IMR-90 (cell line): Measurements from ENCODE around the gene SLC9A3. TPM values are rescaled to one million over a fixed set of nuclear protein-coding genes. Genes with fewer than 3 reads are reported as not detected.

Experiments used
- ATAC-seq: fragments of 200-7000 bp; cut with Tn5 transposase; 2 replicates; pipeline ENCODE4 v1.9.1; 2020; ENCODE audit warnings: low read depth, mild to moderate bottlenecking, moderate library complexity
- BruUV-seq: library from RNA; stranded (reverse); fragments of 400-500 nt; replicated peaks from 2 replicates; lab custom pipeline; 2021; lab: Mats Ljungman, UMichigan
- CTCF ChIA-PET: fragments of 300-600 bp; formaldehyde crosslinking; extraction: SDS; loops from one replicate; lab custom pipeline; 2021; ENCODE audit warnings: antibody characterized with exemption; lab: Yijun Ruan, JAX
- POLR2A ChIA-PET: fragments of 300-600 bp; sonication (Branson Sonifier 250); formaldehyde crosslinking; loops from one replicate; lab custom pipeline; 2022; ENCODE audit warnings: antibody characterized with exemption; ENCODE audit not compliant: unreplicated experiment; lab: Charles Lee
- DNase-seq: peaks from one replicate; pipeline ENCODE4 v3.0.0; 2013
- H2AFZ ChIP-seq: replicated peaks from 2 replicates; pipeline ENCODE3; 2013; ENCODE audit warnings: low read length, mild to moderate bottlenecking; ENCODE audit not compliant: poor library complexity
- H2AK5ac ChIP-seq: 2 replicates; pipeline ENCODE4 v1.6.1; 2013; ENCODE audit warnings: low read depth, low read length, inconsistent platforms
- H2AK9ac ChIP-seq: replicated peaks from 2 replicates; pipeline ENCODE3; 2013; ENCODE audit warnings: mild to moderate bottlenecking, low read depth, low read length, moderate library complexity; ENCODE audit not compliant: poor library complexity
- H2BK120ac ChIP-seq: 2 replicates; pipeline ENCODE4 v1.6.1; 2013; ENCODE audit warnings: low read depth, low read length, inconsistent platforms
- H2BK15ac ChIP-seq: 3 replicates; pipeline ENCODE4 v1.6.1; 2013; ENCODE audit warnings: low read depth, low read length, inconsistent platforms
- H2BK20ac ChIP-seq: 2 replicates; pipeline ENCODE4 v1.6.1; 2013; ENCODE audit warnings: low read depth, mild to moderate bottlenecking, inconsistent platforms, low read length, moderate library complexity
- H2BK5ac ChIP-seq: 2 replicates; pipeline ENCODE4 v1.6.1; 2013; ENCODE audit warnings: mild to moderate bottlenecking, low read depth, low read length, inconsistent platforms; ENCODE audit not compliant: poor library complexity, severe bottlenecking
- H3K14ac ChIP-seq: replicated peaks from 2 replicates; pipeline ENCODE4 v1.6.1; 2013; ENCODE audit warnings: low read depth, low read length, inconsistent platforms
- H3K18ac ChIP-seq: 2 replicates; pipeline ENCODE4 v1.6.1; 2013; ENCODE audit warnings: low read depth, low read length, control low read depth
- H3K23ac ChIP-seq: 2 replicates; pipeline ENCODE4 v1.6.1; 2013; ENCODE audit warnings: low read depth, low read length, inconsistent platforms
- H3K27ac ChIP-seq: 2 replicates; pipeline ENCODE4 v1.5.1; 2013; ENCODE audit warnings: mild to moderate bottlenecking, control low read depth, low read length; ENCODE audit not compliant: insufficient read depth
- H3K27me3 ChIP-seq: 2 replicates; pipeline ENCODE4 v1.6.1; 2013; ENCODE audit warnings: low read length; ENCODE audit not compliant: control insufficient read depth, insufficient read depth
- H3K36me3 ChIP-seq: 2 replicates; pipeline ENCODE4 v1.6.1; 2013; ENCODE audit warnings: low read length, mixed read lengths; ENCODE audit not compliant: control insufficient read depth, insufficient read depth
- H3K4ac ChIP-seq: 2 replicates; pipeline ENCODE4 v1.6.1; 2013; ENCODE audit warnings: low read depth, low read length, inconsistent platforms
- H3K4me1 ChIP-seq: 2 replicates; pipeline ENCODE4 v1.6.1; 2013; ENCODE audit warnings: low read length, mixed read lengths; ENCODE audit not compliant: control insufficient read depth, insufficient read depth
- H3K4me2 ChIP-seq: 2 replicates; pipeline ENCODE4 v1.6.1; 2013; ENCODE audit warnings: low read depth, mild to moderate bottlenecking, control low read depth, low read length, moderate library complexity
- H3K4me3 ChIP-seq: 2 replicates; pipeline ENCODE4 v1.5.1; 2013; ENCODE audit warnings: low read depth, mild to moderate bottlenecking, control low read depth, low read length, moderate library complexity; ENCODE audit not compliant: insufficient read depth
- H3K56ac ChIP-seq: 2 replicates; pipeline ENCODE4 v1.6.1; 2013; ENCODE audit warnings: low read length, inconsistent platforms; ENCODE audit not compliant: insufficient read depth; ENCODE audit errors: extremely low read depth
- H3K79me1 ChIP-seq, 2 experiments: 2 replicates each; pipeline ENCODE4 v1.6.1; 2013; ENCODE audit warnings: low read length in 2 of 2, inconsistent platforms in 1 of 2, low read depth in 1 of 2
- H3K9ac ChIP-seq: 2 replicates; pipeline ENCODE4 v1.6.1; 2013; ENCODE audit warnings: low read depth, low read length, control low read depth
- H3K9me1 ChIP-seq: 2 replicates; pipeline ENCODE4 v1.6.1; 2013; ENCODE audit warnings: low read length, inconsistent platforms; ENCODE audit not compliant: insufficient read depth
- H3K9me3 ChIP-seq: 2 replicates; pipeline ENCODE4 v1.6.1; 2013; ENCODE audit warnings: low read length; ENCODE audit not compliant: control insufficient read depth, insufficient read depth
- H4K20me1 ChIP-seq: 2 replicates; pipeline ENCODE4 v1.6.1; 2013; ENCODE audit warnings: low read length, inconsistent platforms; ENCODE audit not compliant: insufficient read depth
- H4K5ac ChIP-seq: 2 replicates; pipeline ENCODE4 v1.6.1; 2013; ENCODE audit warnings: mild to moderate bottlenecking, low read depth, low read length, control low read depth
- H4K8ac ChIP-seq, 2 experiments: 2 replicates each; pipeline ENCODE4 v1.6.1; 2013; ENCODE audit warnings: low read depth in 2 of 2, low read length in 2 of 2, control low read depth in 1 of 2, inconsistent platforms in 1 of 2
- H4K91ac ChIP-seq: 2 replicates; pipeline ENCODE4 v1.6.1; 2013; ENCODE audit warnings: low read depth, low read length, inconsistent platforms; ENCODE audit not compliant: insufficient read depth
- BHLHE40 ChIP-seq: fragments of 150-350 bp; IDR thresholded peaks from 2 replicates; pipeline ENCODE4 v1.6.1; 2016; ENCODE audit warnings: mild to moderate bottlenecking, low read depth, low read length
- CHD1 ChIP-seq: IDR thresholded peaks from 2 replicates; pipeline ENCODE4 v1.6.1; 2012; ENCODE audit warnings: low read depth, low read length, improper control_type of control experiment
- CTCF ChIP-seq: conservative IDR thresholded peaks from 2 replicates; pipeline ENCODE4 v1.5.1; 2012; ENCODE audit warnings: mild to moderate bottlenecking, low read depth, low read length, improper control_type of control experiment
- FOS ChIP-seq: fragments of 150-350 bp; IDR thresholded peaks from 2 replicates; pipeline ENCODE4 v1.6.1; 2016; ENCODE audit warnings: low read depth, low read length
- MAFK ChIP-seq: IDR thresholded peaks from 2 replicates; pipeline ENCODE4 v1.6.1; 2012; ENCODE audit warnings: low read depth, low read length, improper control_type of control experiment
- MAZ ChIP-seq: IDR thresholded peaks from 2 replicates; pipeline ENCODE4 v1.6.1; 2012; ENCODE audit warnings: low read depth, mild to moderate bottlenecking, low read length, improper control_type of control experiment, moderate library complexity, borderline replicate concordance
- POLR2A ChIP-seq: IDR thresholded peaks from 2 replicates; pipeline ENCODE4 v1.6.1; 2012; ENCODE audit warnings: mild to moderate bottlenecking, low read depth, low read length
- RAD21 ChIP-seq: IDR thresholded peaks from 2 replicates; pipeline ENCODE4 v1.6.1; 2012; ENCODE audit warnings: low read length, improper control_type of control experiment
- RCOR1 ChIP-seq: IDR thresholded peaks from 2 replicates; pipeline ENCODE4 v1.6.1; 2012; ENCODE audit warnings: mild to moderate bottlenecking, low read length, improper control_type of control experiment; ENCODE audit not compliant: insufficient replicate concordance
- RFX5 ChIP-seq: IDR thresholded peaks from 2 replicates; pipeline ENCODE4 v1.8.0; 2012; ENCODE audit warnings: low read depth, mild to moderate bottlenecking, low read length, moderate library complexity
- SMC3 ChIP-seq: fragments of 150-350 bp; IDR thresholded peaks from 2 replicates; pipeline ENCODE4 v1.6.1; 2016; ENCODE audit warnings: low read depth, mild to moderate bottlenecking, antibody characterized with exemption, low read length, moderate library complexity
- USF2 ChIP-seq: fragments of 150-350 bp; IDR thresholded peaks from 2 replicates; pipeline ENCODE4 v1.6.1; 2017; ENCODE audit warnings: mild to moderate bottlenecking, antibody characterized with exemption, low read length, low read depth
- WGBS, 2 experiments: methylation state at CpG; one replicate each; pipeline versions ENCODE4 v1.1.5 to v1.1.7; 2013; ENCODE audit warnings: missing lambda C conversion rate in 2 of 2; ENCODE audit not compliant: insufficient read length in 1 of 2; ENCODE audit errors: extremely low coverage in 2 of 2; 5-methylcytosine and 5-hydroxymethylcytosine counted together
- dilution Hi-C: fragments of 300-500 bp; cut with HindIII; formaldehyde crosslinking; loops from one replicate; pipeline ENCODE4 v1.14.3; 2018; ENCODE audit warnings: low sequenced_read_pairs; ENCODE audit not compliant: unreplicated experiment
- in situ Hi-C: fragments of 300-500 bp; cut with MboI; formaldehyde crosslinking; loops from 3 replicates; pipeline ENCODE4 v1.14.3; 2019; ENCODE audit warnings: low sequenced_read_pairs, inconsistent platforms, mixed read lengths
- intact Hi-C: fragments of 100-400 bp; cut with micrococcal nuclease; formaldehyde crosslinking; loops from 2 replicates; pipeline ENCODE4 v1.10.0; 2022
- polyA plus RNA-seq, 3 experiments: library from polyadenylated mRNA; depleted of rRNA; stranded (reverse); fragments of >200 nt; gene quantifications; 2 replicates each; pipeline ENCODE4 v1.2.3, GENCODE V29; 2012; ENCODE audit warnings: low replicate concordance in 1 of 3
- total RNA-seq: library from RNA; depleted of rRNA; stranded (reverse); fragments of >200 nt; gene quantifications from 2 replicates; pipeline ENCODE4 v1.2.3, GENCODE V29; 2012

SLC9A3 gene
- total and polyA plus RNA-seq, 2 of the 4 experiments (the other 2 are of a cell fraction) = 0.72 to 1.5 TPM

DNA sequence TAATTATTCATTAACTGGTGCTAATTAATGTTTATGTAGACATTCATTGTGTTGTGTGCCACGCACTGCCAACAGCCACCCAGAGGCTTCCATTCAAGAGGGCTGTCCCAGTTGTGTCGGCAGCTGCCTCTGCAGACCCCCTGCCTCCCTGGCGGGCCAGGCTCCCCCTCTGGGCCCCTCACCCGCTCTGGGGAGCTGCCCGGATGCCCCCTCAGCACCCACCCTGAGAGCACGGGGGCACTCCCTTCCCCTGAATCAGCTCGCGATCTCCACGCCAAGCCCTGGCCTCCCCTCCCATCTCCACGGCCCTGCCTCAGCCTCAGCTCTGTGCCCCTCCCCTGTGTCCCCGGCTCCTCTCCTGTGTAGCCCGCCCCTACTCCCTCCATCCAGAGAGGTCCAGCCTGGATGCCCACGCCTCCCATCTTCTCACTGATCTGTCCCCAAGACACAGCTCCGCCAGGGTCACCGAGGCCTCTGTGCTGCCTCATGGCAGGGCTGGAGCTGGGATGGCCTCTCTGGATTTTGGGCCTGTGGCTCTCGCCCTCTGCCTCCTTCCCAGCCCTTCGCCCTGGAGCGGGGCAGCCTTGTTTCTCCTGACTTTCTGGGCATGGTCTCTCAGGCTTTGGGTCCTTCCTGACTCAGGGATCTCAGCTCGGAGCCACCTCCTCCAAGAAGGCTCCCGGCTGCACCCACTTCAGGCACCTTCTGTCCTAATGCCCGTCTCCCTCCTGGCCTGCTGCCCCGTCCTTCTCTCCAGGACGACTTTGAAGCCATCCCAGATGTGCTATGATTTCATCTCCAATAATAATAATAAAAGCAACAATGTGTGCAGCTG is 16.0 kb upstream of the SLC9A3 start (continued):
- TF ChIP-seq RCOR1 = no peak

DNA sequence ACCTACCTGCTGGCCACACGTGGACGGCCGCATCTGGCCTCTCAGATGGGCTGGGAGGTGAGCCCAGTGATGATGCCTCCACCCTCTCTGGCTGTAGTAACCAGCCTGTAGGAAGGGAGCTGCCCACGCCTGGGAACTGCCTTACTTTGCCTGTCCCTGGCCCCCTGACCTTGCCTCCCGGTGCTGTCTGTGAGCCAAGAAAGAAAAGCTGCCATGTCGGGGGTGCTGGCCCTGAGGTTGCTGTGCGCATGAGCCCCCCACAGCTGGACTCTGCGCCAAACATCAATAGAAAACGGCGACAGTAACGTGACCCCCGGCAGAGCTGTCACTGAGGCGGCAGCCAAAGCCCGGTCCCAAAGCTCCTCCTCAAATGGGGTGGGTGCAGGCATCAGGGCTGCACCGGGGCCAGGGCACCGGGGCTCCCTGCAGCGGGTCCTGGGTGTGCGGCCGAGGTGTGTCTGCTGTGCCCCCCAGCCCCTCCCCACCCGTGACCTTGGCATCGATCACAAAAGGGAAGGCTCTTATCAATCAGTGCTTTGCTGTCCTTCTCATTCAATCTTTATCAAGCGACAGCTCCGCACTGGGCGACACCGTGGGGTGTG is 15.3 kb upstream of the SLC9A3 start:
- Histone ChIP-seq H3K27me3 (peaks cover 42% of the 10 kb centered on the region), H4K91ac (no peak overlapping the region)
- TF ChIP-seq FOS (no peak), CTCF (no peak), MAZ (no peak), POLR2A (no peak), MAFK (no peak), CHD1 (no peak), SMC3 (no peak), RAD21 (no peak), BHLHE40 (no peak), RFX5 (no peak), USF2 (no peak)

More for the DNA sequence above, 15.3 kb upstream of the SLC9A3 start:
- Histone ChIP-seq H4K5ac (no peak overlapping the region), H3K9me1 (no peaks in the 10 kb centered on the region), H2BK5ac (no peak overlapping the region), H2AFZ (no peak overlapping the region), H4K20me1 (no peaks in the 10 kb centered on the region), H2BK15ac (no peak overlapping the region), H3K23ac (no peak overlapping the region), H2BK120ac (no peak overlapping the region), H3K27ac (no peak overlapping the region), H3K14ac (no peak overlapping the region), H3K4me1 (no peaks in the 10 kb centered on the region; the same call in 1 of the 2 replicates), H3K9me3 (peaks cover under 1% of the 10 kb centered on the region; the same call in 1 of the 2 replicates), H3K79me1 (no peaks in the 10 kb centered on the region), H2AK5ac (no peak overlapping the region), H3K18ac (no peak overlapping the region), H3K4me3 (no peak overlapping the region), H3K4me2 (no peak overlapping the region), H2AK9ac (no peak overlapping the region), H3K56ac (no peak overlapping the region), H3K4ac (no peak overlapping the region), H4K8ac (no peak overlapping the region), H2BK20ac (no peak overlapping the region), H3K9ac (no peak overlapping the region), H3K36me3 (no peaks in the 10 kb centered on the region)
- ATAC-seq (no peak), DNase-seq (no peak)
- dilution Hi-C loops (no loop called here), in situ Hi-C loops (no loop called here), intact Hi-C loops (no loop called here)
- no TSS peak for BruUV-seq
- CTCF ChIA-PET = no interaction called here
- POLR2A ChIA-PET = no interaction called here
- 2% methylated on average over 7 of the region's 25 CpGs; no CpG with 5 or more reads in 1 of the 2 experiments for WGBS, 2 experiments
